H1 (cell line): Measurements from ENCODE around the gene MRPL19. TPM values are rescaled to one million over a fixed set of nuclear protein-coding genes. Genes with fewer than 3 reads are reported as not detected.

Source experiments
- CTCF ChIA-PET: fragments of 300-600 bp; sonication (Branson Sonifier 250); formaldehyde crosslinking; loops from one replicate; lab custom pipeline; 2021; ENCODE audit not compliant: partially characterized antibody; lab: Charles Lee
- POLR2A ChIA-PET: fragments of 300-600 bp; sonication (Branson Sonifier 250); formaldehyde crosslinking; loops from one replicate; lab custom pipeline; 2021; ENCODE audit warnings: inconsistent platforms; ENCODE audit not compliant: partially characterized antibody; lab: Charles Lee
- DNase-seq, 2 experiments: peaks; one replicate each; pipeline versions ENCODE4 v3.0.0 to v3.0.0-alpha.2; 2010 to 2022; ENCODE audit warnings: low spot score in 2 of 2, low read depth in 1 of 2, mixed read lengths in 1 of 2
- FAIRE-seq: peaks from 2 replicates; lab custom pipeline; 2011; peaks lifted over from hg19 to GRCh38; lab: Jason Lieb, UNC
- H2AFZ ChIP-seq: 2 replicates; pipeline ENCODE4 v1.8.1; 2012; ENCODE audit warnings: low read length, inconsistent platforms
- H2AK5ac ChIP-seq: 2 replicates; pipeline ENCODE4 v1.6.1; 2013; ENCODE audit warnings: low read depth, low read length
- H2BK120ac ChIP-seq: replicated peaks from 2 replicates; pipeline ENCODE3; 2013; ENCODE audit warnings: low read depth, low read length, inconsistent platforms
- H2BK12ac ChIP-seq: 2 replicates; pipeline ENCODE4 v1.6.1; 2013; ENCODE audit warnings: low read depth, low read length
- H2BK15ac ChIP-seq: 2 replicates; pipeline ENCODE4 v1.6.1; 2013; ENCODE audit warnings: low read length
- H2BK20ac ChIP-seq: 2 replicates; pipeline ENCODE4 v1.6.1; 2013; ENCODE audit warnings: low read length
- H2BK5ac ChIP-seq: 2 replicates; pipeline ENCODE4 v1.6.1; 2013; ENCODE audit warnings: low read depth, low read length
- H3K14ac ChIP-seq: 2 replicates; pipeline ENCODE4 v1.6.1; 2013; ENCODE audit warnings: inconsistent platforms; ENCODE audit not compliant: insufficient read length
- H3K18ac ChIP-seq: 2 replicates; pipeline ENCODE4 v1.6.1; 2013; ENCODE audit warnings: low read length; ENCODE audit errors: extremely low read depth
- H3K23ac ChIP-seq: 2 replicates; pipeline ENCODE4 v1.6.1; 2013; ENCODE audit warnings: inconsistent platforms; ENCODE audit not compliant: insufficient read length
- H3K23me2 ChIP-seq: 2 replicates; pipeline ENCODE4 v1.6.1; 2013; ENCODE audit warnings: low read depth, low read length
- H3K27ac ChIP-seq: 2 replicates; pipeline ENCODE4 v1.6.1; 2011; ENCODE audit warnings: low read depth, low read length, inconsistent platforms
- H3K27me3 ChIP-seq, 4 experiments: replicated peaks in 1 of 4; 1 replicate in 1 of 4; 2 replicates in 3 of 4; pipeline versions ENCODE4 v1.6.1 to v1.8.1; 2011 to 2013; ENCODE audit warnings: low read length in 3 of 4, mild to moderate bottlenecking in 3 of 4, inconsistent platforms in 2 of 4, mixed read lengths in 2 of 4, moderate library complexity in 1 of 4; ENCODE audit not compliant: control insufficient read depth in 3 of 4, insufficient read depth in 3 of 4; ENCODE audit errors: extremely low read depth in 1 of 4
- H3K36me3 ChIP-seq, 4 experiments: 2 replicates each; pipeline versions ENCODE4 v1.6.1 to v1.8.1; 2011 to 2013; ENCODE audit warnings: mild to moderate bottlenecking in 4 of 4, low read length in 3 of 4, moderate library complexity in 2 of 4, control low read depth in 1 of 4, inconsistent platforms in 1 of 4; ENCODE audit not compliant: insufficient read depth in 4 of 4, control insufficient read depth in 2 of 4
- H3K4ac ChIP-seq: replicated peaks from 2 replicates; pipeline ENCODE3; 2013; ENCODE audit warnings: low read length, low read depth, mixed read lengths, inconsistent platforms; ENCODE audit not compliant: insufficient read length
- H3K4me1 ChIP-seq, 4 experiments: replicated peaks in 1 of 4; 1 replicate in 1 of 4; 2 replicates in 3 of 4; pipeline versions ENCODE4 v1.6.1 to v1.8.1; 2011 to 2013; ENCODE audit warnings: low read length in 3 of 4, inconsistent platforms in 2 of 4, mixed read lengths in 1 of 4; ENCODE audit not compliant: insufficient read depth in 4 of 4, control insufficient read depth in 3 of 4
- H3K4me2 ChIP-seq, 2 experiments: 2 replicates each; pipeline versions ENCODE4 v1.6.1 to v1.8.1; 2011 to 2013; ENCODE audit warnings: low read depth in 2 of 2, low read length in 2 of 2, control low read depth in 1 of 2, inconsistent platforms in 1 of 2, mild to moderate bottlenecking in 1 of 2; ENCODE audit not compliant: insufficient read depth in 1 of 2
- H3K4me3 ChIP-seq, 4 experiments: fragments of 200-600, 300-600 bp in 1 of 4; sonication (generic), shearing (Covaris generic), sonication (Bioruptor Twin) in 1 of 4; 2 replicates each; pipeline versions ENCODE4 v1.5.1 to v1.8.1; 2011 to 2016; ENCODE audit warnings: low read length in 4 of 4, low read depth in 3 of 4, control low read depth in 2 of 4, inconsistent platforms in 2 of 4, mild to moderate bottlenecking in 2 of 4, mixed read lengths in 1 of 4, moderate library complexity in 1 of 4; ENCODE audit not compliant: insufficient read depth in 2 of 4; ENCODE audit errors: extremely low read depth in 1 of 4
- H3K56ac ChIP-seq: replicated peaks from 2 replicates; pipeline ENCODE3; 2013; ENCODE audit warnings: low read depth, mild to moderate bottlenecking, mixed read lengths, low read length, inconsistent platforms; ENCODE audit not compliant: insufficient read length
- H3K79me1 ChIP-seq: 2 replicates; pipeline ENCODE4 v1.6.1; 2013; ENCODE audit warnings: low read depth, low read length, control low read depth
- H3K79me2 ChIP-seq, 2 experiments: 2 replicates each; pipeline versions ENCODE4 v1.6.1 to v1.8.1; 2012 to 2013; ENCODE audit warnings: low read length in 2 of 2, mild to moderate bottlenecking in 2 of 2, inconsistent platforms in 1 of 2; ENCODE audit not compliant: insufficient read depth in 2 of 2, control insufficient read depth in 1 of 2
- H3K9ac ChIP-seq, 4 experiments: replicated peaks in 1 of 4; 1 replicate in 1 of 4; 2 replicates in 3 of 4; pipeline versions ENCODE4 v1.6.1 to v1.8.1; 2011 to 2013; ENCODE audit warnings: low read depth in 3 of 4, low read length in 3 of 4, control low read depth in 2 of 4, mild to moderate bottlenecking in 2 of 4, moderate library complexity in 2 of 4, inconsistent platforms in 1 of 4; ENCODE audit errors: extremely low read depth in 1 of 4
- H3K9me3 ChIP-seq, 2 experiments: 2 replicates each; pipeline versions ENCODE4 v1.6.1 to v1.8.1; 2012 to 2013; ENCODE audit warnings: mild to moderate bottlenecking in 2 of 2, moderate library complexity in 2 of 2, control low read depth in 1 of 2, inconsistent platforms in 1 of 2, low read depth in 1 of 2, low read length in 1 of 2, mixed read lengths in 1 of 2; ENCODE audit not compliant: insufficient read depth in 2 of 2
- H4K20me1 ChIP-seq, 2 experiments: replicated peaks in 1 of 2; 2 replicates each; pipeline versions ENCODE3 to v1.8.1; 2011 to 2013; ENCODE audit warnings: inconsistent platforms in 2 of 2, low read length in 2 of 2, mild to moderate bottlenecking in 1 of 2; ENCODE audit not compliant: insufficient read depth in 2 of 2, control insufficient read depth in 1 of 2
- H4K5ac ChIP-seq: 2 replicates; pipeline ENCODE4 v1.6.1; 2013; ENCODE audit warnings: low read length, low read depth, mixed read lengths, inconsistent platforms; ENCODE audit not compliant: insufficient read length
- H4K8ac ChIP-seq: 2 replicates; pipeline ENCODE4 v1.8.0; 2013; ENCODE audit warnings: mild to moderate bottlenecking, moderate library complexity, low read length, inconsistent platforms; ENCODE audit not compliant: insufficient read depth; ENCODE audit errors: extremely low read depth
- H4K91ac ChIP-seq: replicated peaks from 2 replicates; pipeline ENCODE3; 2013; ENCODE audit warnings: low read length, mixed read lengths, inconsistent platforms; ENCODE audit not compliant: insufficient read length
- KDM5A ChIP-seq: fragments of 200-600 bp; IDR thresholded peaks from 2 replicates; pipeline ENCODE4 v1.7.1; 2012; ENCODE audit warnings: mild to moderate bottlenecking, low read length, inconsistent platforms, mixed read lengths
- WGBS, 2 experiments: shearing (Covaris generic) in 1 of 2; methylation state at CpG; one replicate each; pipeline versions ENCODE4 v1.1.6 to v1.1.7; 2013 to 2015; ENCODE audit warnings: low lambda C conversion rate in 2 of 2, mixed read lengths in 2 of 2, inconsistent platforms in 1 of 2, low coverage in 1 of 2, missing lambda C conversion rate in 1 of 2; ENCODE audit not compliant: insufficient replicate concordance in 2 of 2, insufficient coverage in 1 of 2, insufficient read length in 1 of 2; ENCODE audit errors: extremely low coverage in 1 of 2, missing lambda C conversion rate in 1 of 2; 5-methylcytosine and 5-hydroxymethylcytosine counted together
- polyA plus RNA-seq, 7 experiments: library from polyadenylated mRNA; depleted of rRNA in 3 of 7; stranded (reverse) in 5 of 7; unstranded in 2 of 7; fragments of >200 nt in 5 of 7; fragments of 200-250 nt in 2 of 7; gene quantifications; 1 replicate in 5 of 7; 2 replicates in 1 of 7; 4 replicates in 1 of 7; pipeline versions ENCODE4 v1.2.1 to v1.2.3, GENCODE V29; 2011 to 2013; ENCODE audit warnings: missing spikeins in 2 of 7, mixed read lengths in 2 of 7
- total RNA-seq: library from RNA; stranded (reverse); fragmentation: NEBNext Ultra II Directional; extraction: Animal tissue kit (Norgen Biotek cat#: 25700); gene quantifications from 2 replicates; pipeline ENCODE4 v1.2.1, GENCODE V29; 2021

MRPL19 gene
- total and polyA plus RNA-seq, 2 of the 8 experiments (the other 6 are each of a cell fraction or from before 2014, with no cell fraction given), result 18.1 to 75.2 TPM

- 85% methylated on average over 5 of the region's 5 CpGs; no CpG with 5 or more reads in 1 of the 2 experiments for WGBS, 2 experiments
Measured at GRCh38 chr2:75632091-75632701, 14.4 kb upstream of the MRPL19 start.

More at GRCh38 chr2:75632091-75632701, 14.4 kb upstream of the MRPL19 start:
- Histone ChIP-seq H3K9me3 (0 out of 4 replicates have a peak, but pooled peaks cover 0 to 2% of the 10 kb centered on the region in 2 experiments), H2BK20ac (0 out of 2 replicates have a peak overlapping the region, but pooled peaks have one; percentile 27), H3K14ac (no peak overlapping the region), H3K79me1 (no peaks in the 10 kb centered on the region), H4K20me1 (no peaks in the 10 kb centered on the region), H3K4me2 (no peak overlapping the region)
- TF ChIP-seq KDM5A, result no peak
- TF ChIP-seq, all 59 proteins: peak for 0
- no peak overlapping the region for H4K91ac ChIP-seq
- H3K4me3 ChIP-seq, result no peak overlapping the region
- no peak overlapping the region for H3K56ac ChIP-seq
- no peak overlapping the region for H2BK12ac ChIP-seq
- no peaks in the 10 kb centered on the region for H3K27me3 ChIP-seq
- H2AFZ ChIP-seq, result peak overlapping the region; percentile 96
- H4K5ac ChIP-seq, result no peak overlapping the region
- FAIRE-seq, result no peak
- H3K4ac ChIP-seq, result no peak overlapping the region
- H2AK5ac ChIP-seq, result no peak overlapping the region
- no peak overlapping the region for H3K23ac ChIP-seq
- H2BK120ac ChIP-seq, result no peak overlapping the region
- no peaks in the 10 kb centered on the region for H3K79me2 ChIP-seq
- H3K4me1 ChIP-seq, result no peaks in the 10 kb centered on the region; a peak in 1 of 7 replicates
- ChIA-PET POLR2A (no interaction called here), CTCF (interaction anchor here (0.6 to 6.4 kb wide), 3 partner anchors 9 to 354 kb away, joined by 3 to 65 read pairs (median 28); no protein-coding TSS in a partner anchor)
- H3K36me3 ChIP-seq, result no peaks in the 10 kb centered on the region
- no peak overlapping the region for H3K27ac ChIP-seq
- no peak overlapping the region for H4K8ac ChIP-seq
- H2BK5ac ChIP-seq, result no peak overlapping the region
- DNase-seq, result no peak
- 0 out of 2 replicates have a peak overlapping the region, but pooled peaks have one; percentile 48 for H3K18ac ChIP-seq
- no peaks in the 10 kb centered on the region for H3K23me2 ChIP-seq
- no peak overlapping the region for H3K9ac ChIP-seq
- no peak overlapping the region for H2BK15ac ChIP-seq
